Measurements from ENCODE around the gene CASP12.

The CASP12 gene

DNA sequence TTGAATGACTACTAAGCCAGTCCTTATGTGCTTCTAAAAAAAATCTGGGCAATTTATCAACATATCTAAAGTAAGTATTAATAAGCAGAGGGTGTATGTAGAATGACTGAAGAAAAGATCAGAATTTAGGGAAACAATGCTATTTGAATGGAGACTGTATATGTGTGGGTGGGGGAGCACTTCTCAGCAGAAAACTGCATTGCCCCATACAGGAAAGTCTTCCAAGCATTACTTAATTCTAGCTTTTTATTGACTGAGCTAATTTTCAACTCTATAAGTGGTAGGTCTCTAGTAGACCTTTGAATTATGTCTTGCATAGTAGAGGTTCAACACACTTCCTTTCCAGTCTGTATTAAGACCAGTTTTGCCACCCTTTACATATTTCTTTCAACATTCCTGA is 41.7 kb downstream of the CASP12 start:
- TF ChIP-seq, protein P1, sequence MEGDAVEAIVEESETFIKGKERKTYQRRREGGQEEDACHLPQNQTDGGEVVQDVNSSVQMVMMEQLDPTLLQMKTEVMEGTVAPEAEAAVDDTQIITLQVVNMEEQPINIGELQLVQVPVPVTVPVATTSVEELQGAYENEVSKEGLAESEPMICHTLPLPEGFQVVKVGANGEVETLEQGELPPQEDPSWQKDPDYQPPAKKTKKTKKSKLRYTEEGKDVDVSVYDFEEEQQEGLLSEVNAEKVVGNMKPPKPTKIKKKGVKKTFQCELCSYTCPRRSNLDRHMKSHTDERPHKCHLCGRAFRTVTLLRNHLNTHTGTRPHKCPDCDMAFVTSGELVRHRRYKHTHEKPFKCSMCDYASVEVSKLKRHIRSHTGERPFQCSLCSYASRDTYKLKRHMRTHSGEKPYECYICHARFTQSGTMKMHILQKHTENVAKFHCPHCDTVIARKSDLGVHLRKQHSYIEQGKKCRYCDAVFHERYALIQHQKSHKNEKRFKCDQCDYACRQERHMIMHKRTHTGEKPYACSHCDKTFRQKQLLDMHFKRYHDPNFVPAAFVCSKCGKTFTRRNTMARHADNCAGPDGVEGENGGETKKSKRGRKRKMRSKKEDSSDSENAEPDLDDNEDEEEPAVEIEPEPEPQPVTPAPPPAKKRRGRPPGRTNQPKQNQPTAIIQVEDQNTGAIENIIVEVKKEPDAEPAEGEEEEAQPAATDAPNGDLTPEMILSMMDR (conservative IDR thresholded peaks at IDR 0.05; ENCODE audit: low read depth), result no peak
- DNase-seq (ENCODE audit: low spot score), result no peak
- CTCF ChIA-PET, result no interaction called here
- H3K27ac ChIP-seq, result no peak overlapping the region
- POLR2A ChIA-PET (ENCODE audit: low non-redundant PET), result no interaction called here

DNA sequence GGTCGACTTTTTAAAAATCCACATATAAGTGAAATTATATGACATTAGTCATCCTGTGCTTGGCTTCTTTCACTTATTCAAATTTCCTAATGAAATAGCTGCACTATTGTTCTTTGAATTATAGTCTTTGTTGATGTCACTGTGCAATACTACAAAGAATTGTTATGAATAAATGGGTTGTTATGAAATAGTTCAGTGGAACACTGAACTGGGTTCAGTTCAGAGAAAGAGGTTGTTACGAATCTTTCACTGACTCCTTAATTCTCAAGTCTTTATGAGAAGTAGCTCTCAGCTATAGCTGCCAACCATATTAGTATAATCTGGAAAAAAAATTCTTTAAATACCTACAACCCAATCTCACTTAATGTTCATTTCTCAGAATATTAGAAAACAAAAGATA is 42.3 kb downstream of the CASP12 start:
- CTCF ChIA-PET, result no interaction called here
- TF ChIP-seq, protein P1 (conservative IDR thresholded peaks at IDR 0.05; ENCODE audit: low read depth), result no peak
- H3K27ac ChIP-seq, result no peak overlapping the region
- DNase-seq (ENCODE audit: low spot score), result no peak
- POLR2A ChIA-PET (ENCODE audit: low non-redundant PET), result no interaction called here

DNA sequence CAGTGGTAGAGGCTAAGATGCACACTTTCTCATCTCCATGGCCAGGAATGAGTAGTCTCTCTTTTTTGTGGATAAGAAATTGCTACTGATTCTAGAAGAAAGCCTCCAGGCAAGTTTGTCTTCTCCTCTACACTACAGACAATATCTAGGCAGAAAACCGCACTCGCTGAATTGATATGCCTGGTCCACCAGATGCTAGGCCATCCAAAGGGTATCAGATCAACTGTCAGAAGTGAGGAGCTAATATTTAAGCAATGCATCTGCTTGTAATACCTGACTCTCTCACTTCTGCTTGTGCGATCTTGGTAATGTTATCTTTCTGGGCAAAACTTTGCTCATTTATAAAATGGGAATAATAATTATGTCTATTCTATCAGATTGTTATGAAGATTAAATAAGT is 45.0 kb downstream of the CASP12 start:
- no peak for DNase-seq (ENCODE audit: low spot score)
- ChIA-PET CTCF (interaction anchor here (0.6 kb wide), 1 partner anchor 610 kb away, joined by 4 read pairs; no protein-coding TSS in a partner anchor), POLR2A (ENCODE audit: low non-redundant PET) (no interaction called here)
- TF ChIP-seq, protein P1 (conservative IDR thresholded peaks at IDR 0.05; ENCODE audit: low read depth), result no peak
- no peak overlapping the region for H3K27ac ChIP-seq

DNA sequence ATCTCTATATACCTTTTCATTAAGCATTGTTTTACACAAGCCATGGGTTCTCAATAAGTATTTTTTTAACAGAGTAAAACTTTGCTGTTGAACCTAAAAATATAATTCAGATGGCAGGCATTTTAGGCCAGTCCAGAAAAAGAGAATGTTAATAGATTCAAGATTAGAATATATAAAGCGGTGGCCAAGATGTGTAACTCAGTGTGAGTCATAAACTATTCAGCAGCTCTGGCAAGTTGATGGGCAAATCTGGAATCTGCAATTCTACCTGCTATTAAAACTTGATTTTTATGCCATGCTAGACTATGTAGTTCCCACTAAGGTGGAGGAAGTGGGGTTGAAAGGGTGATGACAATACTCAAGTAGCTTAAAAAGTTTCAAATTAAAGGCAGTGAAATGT is 45.4 kb downstream of the CASP12 start:
- CTCF ChIA-PET, result no interaction called here
- H3K27ac ChIP-seq, result no peak overlapping the region
- TF ChIP-seq, protein P1 (conservative IDR thresholded peaks at IDR 0.05; ENCODE audit: low read depth), result no peak
- POLR2A ChIA-PET (ENCODE audit: low non-redundant PET), result no interaction called here
- DNase-seq (ENCODE audit: low spot score), result no peak

DNA sequence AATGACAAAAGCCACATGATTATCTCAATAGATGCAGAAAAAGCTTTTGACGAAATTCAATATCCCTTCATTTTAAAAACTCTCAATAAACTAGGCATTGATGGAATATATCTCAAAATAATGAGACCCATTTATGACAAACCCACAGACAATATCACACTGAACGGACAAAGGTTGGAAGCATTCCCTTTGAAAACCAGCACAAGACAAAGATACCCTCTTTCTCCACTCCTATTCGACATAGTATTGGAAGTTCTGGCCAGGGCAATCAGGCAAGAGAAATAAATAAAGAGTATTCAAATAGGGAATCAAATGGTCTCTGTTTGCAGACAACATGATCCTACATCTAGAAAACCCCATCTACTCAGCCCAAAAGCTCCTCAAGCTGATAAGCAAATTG is 52.0 kb downstream of the CASP12 start:
- TF ChIP-seq, protein P1 (conservative IDR thresholded peaks at IDR 0.05; ENCODE audit: low read depth), result no peak
- ChIA-PET POLR2A (ENCODE audit: low non-redundant PET) (no interaction called here), CTCF (no interaction called here)
- no peak overlapping the region for H3K27ac ChIP-seq
- DNase-seq (ENCODE audit: low spot score), result no peak

DNA sequence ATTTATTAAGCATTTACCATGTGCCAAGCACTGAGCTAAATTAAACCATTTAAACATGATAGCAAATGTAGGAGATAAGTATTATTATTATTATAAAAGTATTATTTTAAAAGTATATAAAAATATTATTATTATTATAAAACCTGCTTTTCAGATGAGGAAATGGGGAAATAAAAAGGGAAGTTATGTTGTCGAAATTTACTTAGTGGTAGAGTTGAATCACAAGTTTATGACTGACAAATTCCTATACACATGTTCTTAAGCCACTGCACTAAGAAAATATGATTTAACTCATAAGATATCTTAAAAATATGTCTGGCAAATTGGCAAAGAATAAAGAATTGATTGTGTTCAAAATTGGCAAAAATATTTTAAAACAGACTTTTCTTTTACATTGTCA is 53.8 kb downstream of the CASP12 start:
- TF ChIP-seq, protein P1 (conservative IDR thresholded peaks at IDR 0.05; ENCODE audit: low read depth), result no peak
- CTCF ChIA-PET, result interaction anchor here (0.6 kb wide), 1 partner anchor 38 kb away, joined by 5 read pairs; no protein-coding TSS in a partner anchor

More for the DNA sequence above, 53.8 kb downstream of the CASP12 start:
- POLR2A ChIA-PET (ENCODE audit: low non-redundant PET), result no interaction called here
- DNase-seq (ENCODE audit: low spot score), result no peak
- no peak overlapping the region for H3K27ac ChIP-seq
